ENCODE results near the gene IDH3A. TPM values are rescaled to one million over a fixed set of nuclear protein-coding genes. Genes with fewer than 3 reads are reported as not detected.

IDH3A gene
- total RNA-seq, 2 experiments from 2014 or later = 47.0 to 140 TPM

GRCh38 chr15:78157203-78157602 lies 8.0 kb downstream of the IDH3A start:
- Histone ChIP-seq H3K9me2 (ENCODE audit: insufficient read depth, low read length) (no peaks in the 10 kb centered on the region), H4K20me1 (ENCODE audit: insufficient read depth, low read length) (no peaks in the 10 kb centered on the region), H3K4me1 (ENCODE audit: insufficient read depth, low read length, poor library complexity, severe bottlenecking) (peaks cover 21% of the 10 kb centered on the region), H3K36me3 (ENCODE audit: insufficient read depth, low read length) (peaks cover 86% of the 10 kb centered on the region), H3K4me2 (ENCODE audit: low read length) (no peak overlapping the region), H3K9me3 (ENCODE audit: low read length) (no peaks in the 10 kb centered on the region), H3K4me3 (ENCODE audit: low read depth, low read length, poor library complexity, severe bottlenecking) (no peak overlapping the region), H3K79me2 (ENCODE audit: insufficient read depth, low read depth, low read length) (peaks cover 50% of the 10 kb centered on the region), H3K27ac (ENCODE audit: low read depth, low read length, poor library complexity, severe bottlenecking) (no peak overlapping the region), H2AFZ (ENCODE audit: low read length) (no peak overlapping the region)
- ChIA-PET CTCF (ENCODE audit: unreplicated experiment) (no interaction called here), POLR2A (no interaction called here)
- intact Hi-C loops (cut with micrococcal nuclease; ENCODE audit: unreplicated experiment) = no loop called here
- DNase-seq (ENCODE audit: low spot score) = no peak
- no TSS peak for BruUV-seq (replicated peaks)
- TF ChIP-seq EZH2phosphoT487 (IDR thresholded peaks at IDR 0.05; ENCODE audit: borderline replicate concordance, low read depth, low read length) = no peak
- no peak for TF ChIP-seq CTCF (conservative IDR thresholded peaks at IDR 0.05; ENCODE audit: low read length)

GRCh38 chr15:78159395-78159794 lies 10.2 kb downstream of the IDH3A start:
- ChIA-PET POLR2A (interaction anchor here (0.6 kb wide), 1 partner anchor 715 kb away, joined by 5 read pairs; no protein-coding TSS in a partner anchor), CTCF (ENCODE audit: unreplicated experiment) (no interaction called here)
- peaks cover 5% of the 10 kb centered on the region for H3K4me1 ChIP-seq (ENCODE audit: insufficient read depth, low read length, poor library complexity, severe bottlenecking)
- H3K79me2 ChIP-seq (ENCODE audit: insufficient read depth, low read depth, low read length) = peaks cover 30% of the 10 kb centered on the region; the same call in 1 of the 2 replicates
- H3K4me3 ChIP-seq (ENCODE audit: low read depth, low read length, poor library complexity, severe bottlenecking) = no peak overlapping the region
- H3K4me2 ChIP-seq (ENCODE audit: low read length) = no peak overlapping the region
- DNase-seq (ENCODE audit: low spot score) = no peak
- H3K27ac ChIP-seq (ENCODE audit: low read depth, low read length, poor library complexity, severe bottlenecking) = no peak overlapping the region
- intact Hi-C loops (cut with micrococcal nuclease; ENCODE audit: unreplicated experiment) = no loop called here
- no peak overlapping the region for H2AFZ ChIP-seq (ENCODE audit: low read length)
- H3K9me3 ChIP-seq (ENCODE audit: low read length) = no peaks in the 10 kb centered on the region
- no peaks in the 10 kb centered on the region for H4K20me1 ChIP-seq (ENCODE audit: insufficient read depth, low read length)
- no peaks in the 10 kb centered on the region for H3K9me2 ChIP-seq (ENCODE audit: insufficient read depth, low read length)
- peaks cover 96% of the 10 kb centered on the region for H3K36me3 ChIP-seq (ENCODE audit: insufficient read depth, low read length)
- no TSS peak for BruUV-seq (replicated peaks)
- TF ChIP-seq EZH2phosphoT487 (IDR thresholded peaks at IDR 0.05; ENCODE audit: borderline replicate concordance, low read depth, low read length) = no peak
- no peak for TF ChIP-seq CTCF (conservative IDR thresholded peaks at IDR 0.05; ENCODE audit: low read length)

- H3K4me3 ChIP-seq (ENCODE audit: low read depth, low read length, poor library complexity, severe bottlenecking) = no peak overlapping the region
- no peak for TF ChIP-seq CTCF (conservative IDR thresholded peaks at IDR 0.05; ENCODE audit: low read length)
- DNase-seq (ENCODE audit: low spot score) = no peak
- H3K4me2 ChIP-seq (ENCODE audit: low read length) = no peak overlapping the region
- H3K9me3 ChIP-seq (ENCODE audit: low read length) = no peaks in the 10 kb centered on the region
- H3K9me2 ChIP-seq (ENCODE audit: insufficient read depth, low read length) = no peaks in the 10 kb centered on the region
- intact Hi-C loops (cut with micrococcal nuclease; ENCODE audit: unreplicated experiment) = no loop called here
- H4K20me1 ChIP-seq (ENCODE audit: insufficient read depth, low read length) = no peaks in the 10 kb centered on the region
- no peak overlapping the region for H3K27ac ChIP-seq (ENCODE audit: low read depth, low read length, poor library complexity, severe bottlenecking)
- H3K4me1 ChIP-seq (ENCODE audit: insufficient read depth, low read length, poor library complexity, severe bottlenecking) = peaks cover 6% of the 10 kb centered on the region
- peaks cover 6% of the 10 kb centered on the region; the same call in 1 of the 2 replicates for H3K79me2 ChIP-seq (ENCODE audit: insufficient read depth, low read depth, low read length)
- peaks cover 96% of the 10 kb centered on the region for H3K36me3 ChIP-seq (ENCODE audit: insufficient read depth, low read length)
- ChIA-PET POLR2A (no interaction called here), CTCF (ENCODE audit: unreplicated experiment) (no interaction called here)
- no TSS peak for BruUV-seq (replicated peaks)
- no peak overlapping the region for H2AFZ ChIP-seq (ENCODE audit: low read length)
Observed at GRCh38 chr15:78162038-78162437, 12.9 kb downstream of the IDH3A start.
